Parathyroid adenoma (tissue), 2 donors: Measurements from ENCODE around the gene MAP7D2.

Source experiments
- H2AFZ ChIP-seq: fragments of 300-600 bp; sonication (generic); one replicate; pipeline ENCODE4 v1.7.0; 2017; ENCODE audit warnings: antibody characterized with exemption, mild to moderate bottlenecking
- H3K27ac ChIP-seq: fragments of 300-600 bp; sonication (generic); one replicate; pipeline ENCODE4 v1.7.0; 2017
- H3K27me3 ChIP-seq: fragments of 300-600 bp; sonication (generic); one replicate; pipeline ENCODE4 v1.7.0; 2017; ENCODE audit warnings: low read length; ENCODE audit not compliant: control insufficient read depth, insufficient read depth
- H3K36me3 ChIP-seq: fragments of 300-600 bp; sonication (generic); one replicate; pipeline ENCODE4 v1.7.0; 2017; ENCODE audit warnings: low read length; ENCODE audit not compliant: control insufficient read depth, insufficient read depth
- H3K4me1 ChIP-seq: fragments of 300-600 bp; sonication (generic); one replicate; pipeline ENCODE4 v1.7.0; 2017; ENCODE audit warnings: control low read depth
- H3K4me2 ChIP-seq: fragments of 300-600 bp; sonication (generic); one replicate; pipeline ENCODE4 v1.7.0; 2017; ENCODE audit warnings: low read length
- H3K4me3 ChIP-seq: fragments of 300-600 bp; sonication (generic); one replicate; pipeline ENCODE4 v1.7.0; 2017; ENCODE audit warnings: low read depth, low read length
- H3K79me2 ChIP-seq: fragments of 300-600 bp; sonication (generic); one replicate; pipeline ENCODE4 v1.7.0; 2017; ENCODE audit warnings: control low read depth
- H3K9ac ChIP-seq: fragments of 300-600 bp; sonication (generic); one replicate; pipeline ENCODE4 v1.7.0; 2017; ENCODE audit warnings: mild to moderate bottlenecking
- H3K9me3 ChIP-seq: fragments of 300-600 bp; sonication (generic); one replicate; pipeline ENCODE4 v1.7.0; 2017; ENCODE audit warnings: low read length; ENCODE audit not compliant: control insufficient read depth
- TF ChIP-seq, protein P1 (sequence below): fragments of 300-600 bp; sonication (generic); IDR thresholded peaks from one replicate; pipeline ENCODE4 v1.7.0; 2017; ENCODE audit warnings: antibody characterized with exemption, mild to moderate bottlenecking
- donor health status: primary hyperparathyroidism.

The MAP7D2 gene

DNA sequence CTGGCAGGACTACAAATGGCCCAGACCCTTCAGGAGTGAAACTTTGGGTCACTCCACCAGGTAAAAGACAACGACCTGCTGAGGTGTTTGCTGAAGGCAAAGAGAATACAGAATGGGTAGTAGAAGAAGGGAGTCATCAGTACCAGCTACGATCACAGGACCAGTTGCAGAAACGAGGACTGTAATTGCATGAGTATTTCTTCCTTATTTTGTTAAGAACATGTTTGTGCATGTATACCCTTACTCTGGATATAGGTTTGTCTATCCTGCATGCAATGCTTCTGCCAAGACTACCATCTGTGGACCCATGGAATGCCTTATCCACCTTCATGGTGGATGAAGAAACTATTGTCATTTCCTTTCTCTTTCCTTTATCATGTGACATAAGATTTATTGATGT is 77.7 kb downstream of the MAP7D2 start:
- Histone ChIP-seq H3K27me3 (no peaks in the 10 kb centered on the region), H3K79me2 (no peaks in the 10 kb centered on the region), H3K9me3 (no peaks in the 10 kb centered on the region), H3K9ac (no peak overlapping the region), H2AFZ (no peak overlapping the region), H3K4me2 (no peak overlapping the region), H3K36me3 (no peaks in the 10 kb centered on the region), H3K4me3 (no peak overlapping the region), H3K27ac (no peak overlapping the region), H3K4me1 (no peaks in the 10 kb centered on the region)
- TF ChIP-seq, protein P1, sequence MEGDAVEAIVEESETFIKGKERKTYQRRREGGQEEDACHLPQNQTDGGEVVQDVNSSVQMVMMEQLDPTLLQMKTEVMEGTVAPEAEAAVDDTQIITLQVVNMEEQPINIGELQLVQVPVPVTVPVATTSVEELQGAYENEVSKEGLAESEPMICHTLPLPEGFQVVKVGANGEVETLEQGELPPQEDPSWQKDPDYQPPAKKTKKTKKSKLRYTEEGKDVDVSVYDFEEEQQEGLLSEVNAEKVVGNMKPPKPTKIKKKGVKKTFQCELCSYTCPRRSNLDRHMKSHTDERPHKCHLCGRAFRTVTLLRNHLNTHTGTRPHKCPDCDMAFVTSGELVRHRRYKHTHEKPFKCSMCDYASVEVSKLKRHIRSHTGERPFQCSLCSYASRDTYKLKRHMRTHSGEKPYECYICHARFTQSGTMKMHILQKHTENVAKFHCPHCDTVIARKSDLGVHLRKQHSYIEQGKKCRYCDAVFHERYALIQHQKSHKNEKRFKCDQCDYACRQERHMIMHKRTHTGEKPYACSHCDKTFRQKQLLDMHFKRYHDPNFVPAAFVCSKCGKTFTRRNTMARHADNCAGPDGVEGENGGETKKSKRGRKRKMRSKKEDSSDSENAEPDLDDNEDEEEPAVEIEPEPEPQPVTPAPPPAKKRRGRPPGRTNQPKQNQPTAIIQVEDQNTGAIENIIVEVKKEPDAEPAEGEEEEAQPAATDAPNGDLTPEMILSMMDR: no peak

DNA sequence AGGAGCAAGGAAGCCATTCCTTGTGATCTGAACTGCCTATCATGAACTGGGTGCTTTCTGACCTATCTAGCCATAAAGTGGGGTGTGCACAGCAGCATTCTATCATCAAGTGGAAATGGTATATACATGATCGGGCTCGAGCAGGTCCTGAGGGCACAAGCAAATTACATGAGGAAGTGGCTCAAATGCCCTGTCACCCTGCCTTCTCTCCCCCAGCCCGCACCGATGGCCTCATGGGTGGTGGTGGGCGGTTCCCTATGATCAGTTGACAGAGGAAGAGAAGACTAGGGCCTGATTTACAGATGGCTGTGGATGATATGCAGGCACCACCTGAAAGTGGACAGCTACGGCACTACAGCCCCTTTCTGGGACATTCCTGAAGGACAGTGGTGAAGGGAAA is 79.5 kb downstream of the MAP7D2 start:
- no peak overlapping the region for H2AFZ ChIP-seq
- H3K79me2 ChIP-seq: no peaks in the 10 kb centered on the region
- no peaks in the 10 kb centered on the region for H3K9me3 ChIP-seq
- H3K36me3 ChIP-seq: no peaks in the 10 kb centered on the region
- H3K4me2 ChIP-seq: no peak overlapping the region
- no peak overlapping the region for H3K27ac ChIP-seq
- H3K4me3 ChIP-seq: no peak overlapping the region
- no peaks in the 10 kb centered on the region for H3K27me3 ChIP-seq
- H3K9ac ChIP-seq: no peak overlapping the region
- no peaks in the 10 kb centered on the region for H3K4me1 ChIP-seq
- TF ChIP-seq, protein P1: no peak

DNA sequence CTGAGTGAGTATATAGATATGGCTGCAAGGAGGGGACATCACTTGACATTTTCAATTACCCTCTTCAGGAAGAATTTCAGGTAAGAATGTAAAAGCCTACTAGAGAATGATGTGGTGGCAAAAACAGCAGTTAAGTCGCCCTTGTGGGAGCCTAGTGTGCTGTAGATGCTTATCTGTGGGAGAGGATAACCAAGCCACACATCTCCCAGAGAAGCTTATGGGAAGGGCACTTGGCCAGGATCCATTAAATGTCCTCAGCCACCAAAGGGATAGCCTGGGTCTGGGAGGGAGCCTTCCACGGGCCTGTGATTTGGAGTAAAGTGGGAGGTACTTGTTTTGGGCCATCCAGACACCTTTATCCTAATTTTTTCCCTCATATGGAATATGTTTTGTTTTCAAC is 84.5 kb downstream of the MAP7D2 start:
- no peak overlapping the region for H3K9ac ChIP-seq

DNA sequence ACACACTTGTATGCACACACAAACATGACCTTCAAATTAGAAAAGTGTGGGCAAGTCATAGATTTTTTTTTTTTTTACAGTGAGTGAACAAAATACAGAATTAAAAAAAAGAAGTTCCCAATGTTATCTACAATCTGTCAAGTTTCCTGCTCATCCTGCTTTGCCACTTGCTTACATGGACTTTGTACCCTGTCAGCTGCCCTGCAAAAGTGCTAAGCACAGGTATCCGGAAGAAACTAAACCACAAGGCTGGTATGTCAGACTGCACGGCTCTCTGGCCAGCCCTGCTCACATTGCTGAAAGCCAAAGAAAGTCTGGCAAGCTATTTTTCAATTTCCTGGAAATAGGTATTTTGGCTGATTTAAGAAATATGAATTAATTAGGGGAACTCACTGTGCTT is 87.0 kb downstream of the MAP7D2 start:
- Histone ChIP-seq H3K27ac (peak overlapping the region; percentile 24), H3K4me1 (peaks cover 3% of the 10 kb centered on the region), H3K4me2 (no peak overlapping the region), H3K4me3 (no peak overlapping the region), H3K9me3 (no peaks in the 10 kb centered on the region), H3K36me3 (no peaks in the 10 kb centered on the region), H3K79me2 (no peaks in the 10 kb centered on the region), H2AFZ (no peak overlapping the region), H3K27me3 (no peaks in the 10 kb centered on the region), H3K9ac (no peak overlapping the region)
- TF ChIP-seq, protein P1: no peak

More for the DNA sequence above, 84.5 kb downstream of the MAP7D2 start:
- Histone ChIP-seq H3K4me1 (peaks cover 3% of the 10 kb centered on the region), H3K27me3 (no peaks in the 10 kb centered on the region), H3K79me2 (no peaks in the 10 kb centered on the region), H3K36me3 (no peaks in the 10 kb centered on the region), H3K9me3 (no peaks in the 10 kb centered on the region), H3K27ac (no peak overlapping the region), H3K4me2 (no peak overlapping the region), H3K4me3 (no peak overlapping the region), H2AFZ (no peak overlapping the region)
- TF ChIP-seq, protein P1: no peak

DNA sequence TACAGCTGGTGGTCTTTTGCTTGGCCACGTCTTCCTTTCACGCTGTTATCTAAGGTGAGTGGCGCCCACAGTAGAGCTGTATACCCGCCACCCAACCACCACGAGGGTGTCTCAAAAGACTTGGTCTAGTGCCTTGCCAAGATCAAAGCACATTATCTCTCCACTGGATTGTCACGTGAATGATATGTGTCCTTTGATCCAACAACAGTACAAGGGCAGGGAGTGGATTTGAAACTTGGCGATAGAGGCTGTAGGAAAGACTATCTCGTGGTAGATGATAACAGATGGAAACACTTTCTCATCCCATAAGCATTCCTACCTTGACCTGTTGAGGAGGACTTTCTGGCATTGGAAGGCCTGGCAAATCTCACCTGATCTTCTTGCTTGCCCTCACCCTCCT is 88.1 kb downstream of the MAP7D2 start:
- no peaks in the 10 kb centered on the region for H3K79me2 ChIP-seq
- no peaks in the 10 kb centered on the region for H3K36me3 ChIP-seq
- H3K27ac ChIP-seq: no peak overlapping the region
- H2AFZ ChIP-seq: no peak overlapping the region
- H3K4me2 ChIP-seq: no peak overlapping the region
- H3K27me3 ChIP-seq: no peaks in the 10 kb centered on the region
- TF ChIP-seq, protein P1: no peak
- no peak overlapping the region for H3K9ac ChIP-seq
- no peaks in the 10 kb centered on the region for H3K9me3 ChIP-seq
- H3K4me3 ChIP-seq: no peak overlapping the region
- peaks cover 3% of the 10 kb centered on the region for H3K4me1 ChIP-seq
